Measurements from ENCODE around the gene DDX47. TPM values are rescaled to one million over a fixed set of nuclear protein-coding genes. Genes with fewer than 3 reads are reported as not detected.

Gene DDX47
- total RNA-seq, 1 experiment from 2014 or later: 64.8 TPM

- no peak overlapping the region for H3K4me3 Mint-ChIP-seq
- no peaks in the 10 kb centered on the region for H3K9me3 Mint-ChIP-seq
- peaks cover 10% of the 10 kb centered on the region for H3K4me1 Mint-ChIP-seq
- POLR2A ChIA-PET: no interaction called here
- no peaks in the 10 kb centered on the region; the same call in 1 of the 2 replicates for H3K27me3 Mint-ChIP-seq (ENCODE audit: low read depth)
- H3K36me3 Mint-ChIP-seq: 0 out of 2 replicates have a peak, but pooled peaks cover under 1% of the 10 kb centered on the region
- ATAC-seq (no peak), DNase-seq (ENCODE audit: low spot score) (no peak)
- TF ChIP-seq CBFB (CRISPR knock-in tag; IDR thresholded peaks at IDR 0.05; ENCODE audit: low read depth): no peak
- TF ChIP-seq NR3C1 (CRISPR knock-in tag; conservative IDR thresholded peaks at IDR 0.05; ENCODE audit: low read depth): no peak
- no peak for TF ChIP-seq OVOL2 (CRISPR knock-in tag; IDR thresholded peaks at IDR 0.05; ENCODE audit: borderline replicate concordance)
- no peak for TF ChIP-seq E2F1 (CRISPR knock-in tag; IDR thresholded peaks at IDR 0.05)
- TF ChIP-seq ZNF263 (CRISPR knock-in tag; IDR thresholded peaks at IDR 0.05; ENCODE audit: low read depth): no peak
- TF ChIP-seq ERG (CRISPR knock-in tag; IDR thresholded peaks at IDR 0.05): no peak
- no peak for TF ChIP-seq RORB (CRISPR knock-in tag; IDR thresholded peaks at IDR 0.05)
- no peak for TF ChIP-seq NR2C2 (CRISPR knock-in tag; IDR thresholded peaks at IDR 0.05)
- TF ChIP-seq E2F4 (CRISPR knock-in tag; IDR thresholded peaks at IDR 0.05; ENCODE audit: borderline replicate concordance, low read depth): no peak
- no peak for TF ChIP-seq MAX (CRISPR knock-in tag; IDR thresholded peaks at IDR 0.05)
- TF ChIP-seq ESRRA (CRISPR knock-in tag; IDR thresholded peaks at IDR 0.05; ENCODE audit: borderline replicate concordance): no peak
- no peak for TF ChIP-seq TCF7 (CRISPR knock-in tag; IDR thresholded peaks at IDR 0.05; ENCODE audit: low read depth)
- TF ChIP-seq NFYB (CRISPR knock-in tag; conservative IDR thresholded peaks at IDR 0.05; ENCODE audit: low read depth): no peak
- TF ChIP-seq SOX15 (CRISPR knock-in tag; IDR thresholded peaks at IDR 0.05): no peak
- no peak for TF ChIP-seq ZNF425 (CRISPR knock-in tag; conservative IDR thresholded peaks at IDR 0.05)
- H3K27ac Mint-ChIP-seq: no peak overlapping the region
- CTCF ChIA-PET: no interaction called here
These were observed 5.0 kb upstream of the DDX47 start for GRCh38 chr12:12807970-12808702.

GRCh38 chr12:12810553-12811021 is 2.6 kb upstream of the DDX47 start:
- Mint-ChIP-seq H3K27me3 (ENCODE audit: low read depth) (no peaks in the 10 kb centered on the region; the same call in 1 of the 2 replicates), H3K36me3 (peaks cover 17% of the 10 kb centered on the region), H3K9me3 (no peaks in the 10 kb centered on the region), H3K4me3 (no peak overlapping the region), H3K4me1 (peaks cover 24% of the 10 kb centered on the region), H3K27ac (no peak overlapping the region)
- ATAC-seq (no peak), DNase-seq (ENCODE audit: low spot score) (no peak)
- ChIA-PET CTCF (no interaction called here), POLR2A (interaction anchor here (0.5 kb wide), 1 partner anchor 396 kb away, joined by 3 read pairs; no protein-coding TSS in a partner anchor)
- TF ChIP-seq RELA (CRISPR knock-in tag; IDR thresholded peaks at IDR 0.05; ENCODE audit: borderline replicate concordance) (no peak), TEAD4 (CRISPR knock-in tag; IDR thresholded peaks at IDR 0.05) (no peak), JAZF1 (CRISPR knock-in tag; IDR thresholded peaks at IDR 0.05) (no peak), ZNF219 (CRISPR knock-in tag; IDR thresholded peaks at IDR 0.05; ENCODE audit: borderline replicate concordance) (no peak), SMAD3 (CRISPR knock-in tag; IDR thresholded peaks at IDR 0.05; ENCODE audit: borderline replicate concordance) (no peak), E2F1 (CRISPR knock-in tag; IDR thresholded peaks at IDR 0.05) (no peak), ESRRA (CRISPR knock-in tag; IDR thresholded peaks at IDR 0.05; ENCODE audit: borderline replicate concordance) (no peak), GTF2I (CRISPR knock-in tag; conservative IDR thresholded peaks at IDR 0.05) (no peak), USF1 (CRISPR knock-in tag; IDR thresholded peaks at IDR 0.05) (no peak), OVOL2 (CRISPR knock-in tag; IDR thresholded peaks at IDR 0.05; ENCODE audit: borderline replicate concordance) (no peak), IRF1 (CRISPR knock-in tag; IDR thresholded peaks at IDR 0.05) (no peak)

Measured in WTC11 (cell line).